ENCODE measurements around the gene PRDX5. TPM values are rescaled to one million over a fixed set of nuclear protein-coding genes. Genes with fewer than 3 reads are reported as not detected.

PRDX5 gene
- total RNA-seq, 1 donor from 2014 or later: 169 TPM

DNA sequence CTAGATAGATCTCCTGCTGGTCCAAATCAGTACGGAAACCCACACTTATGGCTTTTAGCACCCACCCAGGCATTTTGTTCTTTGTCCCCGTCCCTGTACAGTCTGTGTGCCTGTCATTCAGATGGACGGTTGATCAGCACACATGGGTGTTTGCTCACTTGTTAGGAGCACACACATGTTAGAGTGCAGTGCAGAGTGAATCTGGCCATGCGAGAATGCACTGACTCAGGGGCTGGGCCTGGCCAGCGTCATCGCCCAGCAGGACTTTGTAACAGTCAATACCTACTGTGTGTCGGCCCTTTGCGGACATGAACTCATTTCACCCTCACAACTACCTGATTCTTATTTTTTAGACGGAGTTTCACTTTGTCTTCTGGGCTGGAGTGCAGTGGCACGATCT, 44.4 kb downstream of the PRDX5 start:
- no peak for DNase-seq

DNA sequence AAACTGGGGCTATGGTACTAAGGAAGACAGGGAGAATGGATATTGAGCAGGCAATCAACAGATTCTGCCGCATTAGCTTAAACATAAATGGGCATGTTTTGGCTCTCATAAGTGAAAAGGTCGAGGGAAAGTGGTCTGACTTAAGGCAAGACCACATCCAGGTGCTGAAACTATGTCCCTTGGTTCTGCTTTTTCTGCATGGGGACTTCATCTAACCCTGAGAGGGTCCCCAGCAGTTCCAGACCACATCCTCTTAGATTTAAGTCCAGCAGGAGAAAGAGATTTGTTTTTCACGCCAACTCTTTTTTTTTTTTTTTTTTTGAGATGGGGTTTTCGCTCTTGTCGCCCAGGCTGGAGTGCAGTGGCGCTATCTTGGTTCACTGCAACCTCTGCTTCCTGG, 46.5 kb downstream of the PRDX5 start:
- no peak for DNase-seq

DNA sequence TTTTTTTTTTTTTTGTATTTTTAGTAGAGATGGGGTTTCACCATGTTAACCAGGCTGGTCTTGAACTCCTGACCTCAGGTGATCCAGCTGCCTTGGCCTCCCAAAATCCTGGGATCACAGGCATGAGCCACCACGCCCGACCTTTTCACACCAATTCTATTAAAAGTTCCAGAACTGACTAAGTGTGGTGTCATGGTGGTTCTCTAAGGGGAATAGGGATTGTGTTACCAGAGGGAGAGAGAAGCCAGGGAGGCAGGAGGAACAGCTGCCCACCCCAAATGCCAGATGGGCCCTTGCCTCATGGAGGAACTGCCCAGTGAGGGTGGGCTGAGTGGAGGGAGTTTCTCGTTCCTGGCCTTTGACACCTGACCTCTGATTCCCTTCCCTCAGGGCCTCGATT, 47.0 kb downstream of the PRDX5 start:
- DNase-seq: no peak

DNA sequence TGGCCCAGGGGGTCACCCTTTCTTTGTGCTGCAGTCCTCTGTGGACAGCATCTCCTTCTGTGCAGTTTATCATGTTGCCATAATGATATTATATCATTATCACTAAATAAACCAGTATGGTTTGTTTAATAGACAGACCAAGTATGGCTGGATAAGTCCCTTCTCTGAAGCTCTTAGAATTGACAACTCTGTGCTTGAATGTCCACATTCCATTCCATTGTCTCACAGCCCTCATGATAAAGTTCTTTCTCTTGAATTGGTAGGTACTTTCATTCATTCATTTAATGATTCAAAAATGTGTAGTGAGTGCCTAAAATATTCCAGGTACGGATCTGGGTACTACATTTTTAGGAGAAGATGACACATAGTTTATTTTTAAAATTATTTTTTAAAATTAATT, 48.8 kb downstream of the PRDX5 start:
- DNase-seq: no peak

DNA sequence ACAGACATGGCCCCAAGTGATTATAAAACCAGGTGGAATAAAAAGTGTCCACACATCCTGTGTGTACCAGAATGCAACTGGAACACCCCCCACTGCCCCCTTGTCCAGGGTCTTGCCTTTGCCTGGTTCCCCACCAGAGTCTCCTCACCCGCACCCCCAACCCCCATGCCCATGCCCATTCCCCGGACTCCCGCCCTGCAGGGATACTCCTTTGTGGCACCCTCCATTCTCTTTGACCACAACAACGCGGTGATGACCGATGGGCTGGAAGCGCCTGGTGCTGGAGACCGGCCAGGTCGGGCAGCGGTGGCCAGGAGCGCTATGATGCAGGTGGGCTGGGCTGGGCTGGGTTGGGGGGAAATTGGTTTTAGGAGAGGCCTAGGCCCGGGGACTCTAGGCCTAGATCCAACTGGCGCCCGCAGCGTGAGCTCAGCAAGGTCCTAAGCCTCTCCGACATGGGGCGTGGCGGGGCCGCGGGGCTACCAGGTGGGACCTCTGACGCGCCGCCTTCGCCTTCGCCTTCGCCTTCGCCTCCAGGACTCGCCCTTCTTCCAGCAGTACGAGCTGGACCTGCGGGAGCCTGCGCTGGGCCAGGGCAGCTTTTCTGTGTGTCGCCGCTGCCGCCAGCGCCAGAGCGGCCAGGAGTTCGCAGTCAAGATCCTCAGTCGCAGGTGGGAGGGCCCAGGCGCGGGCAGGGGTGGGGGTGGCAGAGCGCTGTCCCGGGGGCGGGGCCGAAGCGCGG, 50.2 kb downstream of the PRDX5 start:
- no peak for DNase-seq

DNA sequence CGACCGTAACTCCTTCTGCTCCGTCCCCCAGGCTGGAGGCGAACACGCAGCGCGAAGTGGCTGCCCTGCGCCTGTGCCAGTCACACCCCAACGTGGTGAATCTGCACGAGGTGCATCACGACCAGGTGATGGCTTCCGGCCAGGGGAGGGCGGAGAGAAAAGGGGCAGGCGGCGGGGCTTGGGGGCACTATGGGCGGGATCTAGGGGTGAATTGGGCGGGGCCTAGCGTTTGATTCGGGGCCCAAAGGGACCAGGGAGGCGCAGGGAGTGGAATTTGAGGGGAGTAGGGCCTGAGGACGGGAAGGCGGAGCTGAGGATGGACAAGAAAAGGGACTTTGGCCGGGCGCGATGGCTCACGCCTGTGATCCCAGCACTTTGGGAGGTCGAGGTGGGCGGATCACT, 50.8 kb downstream of the PRDX5 start:
- no peak for DNase-seq

DNA sequence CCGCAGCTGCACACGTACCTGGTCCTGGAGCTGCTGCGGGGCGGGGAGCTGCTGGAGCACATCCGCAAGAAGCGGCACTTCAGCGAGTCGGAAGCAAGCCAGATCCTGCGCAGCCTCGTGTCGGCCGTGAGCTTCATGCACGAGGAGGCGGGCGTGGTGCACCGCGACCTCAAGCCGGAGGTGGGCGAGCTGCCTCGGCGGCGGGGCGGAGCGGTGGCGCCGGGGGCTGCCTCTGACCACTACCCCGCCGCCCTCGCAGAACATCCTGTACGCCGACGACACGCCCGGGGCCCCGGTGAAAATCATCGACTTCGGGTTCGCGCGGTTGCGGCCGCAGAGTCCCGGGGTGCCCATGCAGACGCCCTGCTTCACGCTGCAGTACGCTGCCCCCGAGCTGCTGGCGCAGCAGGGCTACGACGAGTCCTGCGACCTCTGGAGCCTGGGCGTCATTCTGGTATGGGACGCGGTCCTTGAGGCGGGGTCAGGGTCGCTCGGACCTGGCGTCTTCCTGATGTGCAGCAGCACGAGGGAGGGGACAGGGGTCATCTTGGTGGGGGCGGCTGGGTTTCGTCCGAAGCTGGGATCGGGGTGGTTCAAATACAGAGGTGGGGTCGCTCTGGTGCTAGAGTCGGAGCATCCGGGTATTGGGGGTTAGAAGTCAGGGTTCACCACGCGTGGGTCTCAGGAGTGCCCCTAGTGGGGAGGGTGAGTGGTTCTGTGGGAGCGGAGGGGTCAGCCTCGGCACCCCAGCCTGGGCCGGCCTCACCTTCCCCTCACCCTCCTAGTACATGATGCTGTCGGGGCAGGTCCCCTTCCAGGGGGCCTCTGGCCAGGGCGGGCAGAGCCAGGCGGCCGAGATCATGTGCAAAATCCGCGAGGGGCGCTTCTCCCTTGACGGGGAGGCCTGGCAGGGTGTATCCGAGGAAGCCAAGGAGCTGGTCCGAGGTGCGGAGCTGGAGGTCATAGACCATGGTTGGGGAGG, 51.8 kb downstream of the PRDX5 start:
- no peak for DNase-seq

DNA sequence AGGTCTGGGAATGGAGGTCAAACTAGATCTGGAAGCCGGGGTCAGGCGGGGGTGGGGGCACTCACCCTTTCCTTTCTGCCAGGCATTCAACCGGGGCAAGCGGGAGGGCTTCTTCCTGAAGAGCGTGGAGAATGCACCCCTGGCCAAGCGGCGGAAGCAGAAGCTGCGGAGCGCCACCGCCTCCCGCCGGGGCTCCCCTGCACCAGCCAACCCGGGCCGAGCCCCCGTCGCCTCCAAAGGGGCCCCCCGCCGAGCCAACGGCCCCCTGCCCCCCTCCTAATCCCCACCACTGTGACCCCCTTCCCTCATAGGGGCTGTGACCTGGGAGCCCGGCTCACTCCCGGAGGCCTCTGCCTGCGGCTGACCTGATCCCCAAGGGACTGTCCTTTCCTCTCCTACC, 53.3 kb downstream of the PRDX5 start:
- no peak for DNase-seq

Small RNAs within 50 kb of the gene (small RNA-seq; reads per million reads assigned to genes)
- gene MIR1237 (ENCODE audit: low replicate concordance): not detected
- gene MIR7155 (ENCODE audit: low replicate concordance): 0.08 reads per million
- not detected for gene RF00019 (ENCODE audit: low replicate concordance)

Other genes starting within 250 kb of the PRDX5 start
- gene MACROD1, start 152.0 kb upstream of the PRDX5 start, total RNA-seq: 58.8 TPM
- gene STIP1, start 131.9 kb upstream of the PRDX5 start, total RNA-seq: 94.2 TPM
- gene FERMT3, start 111.4 kb upstream of the PRDX5 start, total RNA-seq: 5.7 TPM
- gene TRPT1, start 91.9 kb upstream of the PRDX5 start, total RNA-seq: 53.3 TPM
- gene NUDT22, start 91.8 kb upstream of the PRDX5 start, total RNA-seq: 35.1 TPM
- gene DNAJC4, start 87.6 kb upstream of the PRDX5 start, total RNA-seq: 16.7 TPM
- gene VEGFB, start 83.5 kb upstream of the PRDX5 start, total RNA-seq: 46.5 TPM
- 28.6 TPM for gene FKBP2, start 77.0 kb upstream of the PRDX5 start, total RNA-seq
- gene PPP1R14B, start 71.2 kb upstream of the PRDX5 start, total RNA-seq: 82.5 TPM
- 18.5 TPM for gene PLCB3, start 66.6 kb upstream of the PRDX5 start, total RNA-seq
- gene BAD, start 33.5 kb upstream of the PRDX5 start, total RNA-seq: 40.0 TPM
- gene GPR137, start 32.3 kb upstream of the PRDX5 start, total RNA-seq: 13.3 TPM
- not detected for gene KCNK4, start 26.8 kb upstream of the PRDX5 start, total RNA-seq
- not detected for gene CATSPERZ, start 17.8 kb upstream of the PRDX5 start, total RNA-seq
- gene ESRRA, start 12.6 kb upstream of the PRDX5 start, total RNA-seq: 62.6 TPM
- 150 TPM for gene TRMT112, start 562 bp upstream of the PRDX5 start, total RNA-seq
- gene CCDC88B, start 22.1 kb downstream of the PRDX5 start, total RNA-seq: 6.4 TPM
- gene RPS6KA4, start 41.0 kb downstream of the PRDX5 start, total RNA-seq: 25.4 TPM
- gene SLC22A11, start 237.8 kb downstream of the PRDX5 start, total RNA-seq: not detected

All from tongue (tissue), 3 donors.